IMR-90 (cell line): ENCODE results near the gene ISG15. TPM values are rescaled to one million over a fixed set of nuclear protein-coding genes. Genes with fewer than 3 reads are reported as not detected.

Experiments used
- FOS ChIP-seq: fragments of 150-350 bp; IDR thresholded peaks from 2 replicates; pipeline ENCODE4 v1.6.1; 2016; ENCODE audit warnings: low read depth, low read length
- MAZ ChIP-seq: IDR thresholded peaks from 2 replicates; pipeline ENCODE4 v1.6.1; 2012; ENCODE audit warnings: low read depth, mild to moderate bottlenecking, low read length, improper control_type of control experiment, moderate library complexity, borderline replicate concordance
- polyA plus RNA-seq, 3 experiments: library from polyadenylated mRNA; depleted of rRNA; stranded (reverse); fragments of >200 nt; gene quantifications; 2 replicates each; pipeline ENCODE4 v1.2.3, GENCODE V29; 2012; ENCODE audit warnings: low replicate concordance in 1 of 3
- total RNA-seq: library from RNA; depleted of rRNA; stranded (reverse); fragments of >200 nt; gene quantifications from 2 replicates; pipeline ENCODE4 v1.2.3, GENCODE V29; 2012
- TF ChIP-seq, protein P1 (sequence below): fragments of 150-350 bp; IDR thresholded peaks from 2 replicates; pipeline ENCODE4 v1.6.1; 2017; ENCODE audit warnings: mild to moderate bottlenecking, antibody characterized with exemption, low read length, low read depth

The ISG15 gene
- total and polyA plus RNA-seq, 2 of the 4 experiments (the other 2 are of a cell fraction) = 99.1 to 105 TPM

GRCh38 chr1:1061682-1062345, 48.5 kb downstream of the ISG15 start (continued):
- TF ChIP-seq, protein P1, sequence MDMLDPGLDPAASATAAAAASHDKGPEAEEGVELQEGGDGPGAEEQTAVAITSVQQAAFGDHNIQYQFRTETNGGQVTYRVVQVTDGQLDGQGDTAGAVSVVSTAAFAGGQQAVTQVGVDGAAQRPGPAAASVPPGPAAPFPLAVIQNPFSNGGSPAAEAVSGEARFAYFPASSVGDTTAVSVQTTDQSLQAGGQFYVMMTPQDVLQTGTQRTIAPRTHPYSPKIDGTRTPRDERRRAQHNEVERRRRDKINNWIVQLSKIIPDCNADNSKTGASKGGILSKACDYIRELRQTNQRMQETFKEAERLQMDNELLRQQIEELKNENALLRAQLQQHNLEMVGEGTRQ = no peak
- TF ChIP-seq MAZ = no peak
- TF ChIP-seq FOS = no peak
